HG03045 (cell line): ENCODE data around the gene SH3RF3.

Source experiments
- ATAC-seq: cut with Tn5 transposase; IDR thresholded peaks from one replicate; pipeline ENCODE4 v1.9.1; 2021; ENCODE audit warnings: mild to moderate bottlenecking, moderate library complexity; ENCODE audit not compliant: unreplicated experiment

SH3RF3 gene

DNA sequence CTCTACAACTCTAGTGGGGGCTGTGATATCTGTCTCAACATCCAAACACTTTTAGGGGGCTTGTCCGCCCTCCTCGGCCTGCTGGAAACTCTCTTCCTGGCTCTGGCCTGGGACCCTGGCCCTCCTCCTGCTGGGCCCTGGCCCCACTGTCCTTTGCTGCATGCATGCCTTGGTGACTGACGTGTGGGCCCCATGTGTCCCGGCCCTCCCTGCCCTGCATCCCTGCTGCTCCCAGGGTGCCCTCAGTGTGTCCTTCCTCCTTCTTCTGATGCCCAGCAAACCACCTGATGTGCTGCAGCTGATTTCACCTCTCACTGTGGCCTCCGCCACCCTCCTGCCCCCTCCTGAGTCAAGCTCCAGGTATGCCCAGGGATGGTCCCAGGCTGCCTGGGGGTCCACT lies 383.1 kb downstream of the SH3RF3 start:
- ATAC-seq, result no peak

DNA sequence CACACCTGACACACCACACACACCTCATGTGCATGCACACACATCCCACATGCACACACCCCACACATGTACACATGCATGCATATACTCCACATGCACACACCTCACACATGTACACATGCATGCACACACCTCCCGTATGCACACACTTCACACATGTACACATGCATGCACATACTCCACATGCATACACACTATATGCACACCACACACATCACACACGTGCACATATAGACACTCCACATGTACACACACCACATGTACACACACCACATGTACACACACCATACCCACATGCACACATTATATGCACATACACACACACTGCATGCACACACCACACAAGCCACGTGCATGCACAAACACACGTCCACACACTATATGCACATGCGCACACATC lies 384.2 kb downstream of the SH3RF3 start:
- ATAC-seq, result no peak

DNA sequence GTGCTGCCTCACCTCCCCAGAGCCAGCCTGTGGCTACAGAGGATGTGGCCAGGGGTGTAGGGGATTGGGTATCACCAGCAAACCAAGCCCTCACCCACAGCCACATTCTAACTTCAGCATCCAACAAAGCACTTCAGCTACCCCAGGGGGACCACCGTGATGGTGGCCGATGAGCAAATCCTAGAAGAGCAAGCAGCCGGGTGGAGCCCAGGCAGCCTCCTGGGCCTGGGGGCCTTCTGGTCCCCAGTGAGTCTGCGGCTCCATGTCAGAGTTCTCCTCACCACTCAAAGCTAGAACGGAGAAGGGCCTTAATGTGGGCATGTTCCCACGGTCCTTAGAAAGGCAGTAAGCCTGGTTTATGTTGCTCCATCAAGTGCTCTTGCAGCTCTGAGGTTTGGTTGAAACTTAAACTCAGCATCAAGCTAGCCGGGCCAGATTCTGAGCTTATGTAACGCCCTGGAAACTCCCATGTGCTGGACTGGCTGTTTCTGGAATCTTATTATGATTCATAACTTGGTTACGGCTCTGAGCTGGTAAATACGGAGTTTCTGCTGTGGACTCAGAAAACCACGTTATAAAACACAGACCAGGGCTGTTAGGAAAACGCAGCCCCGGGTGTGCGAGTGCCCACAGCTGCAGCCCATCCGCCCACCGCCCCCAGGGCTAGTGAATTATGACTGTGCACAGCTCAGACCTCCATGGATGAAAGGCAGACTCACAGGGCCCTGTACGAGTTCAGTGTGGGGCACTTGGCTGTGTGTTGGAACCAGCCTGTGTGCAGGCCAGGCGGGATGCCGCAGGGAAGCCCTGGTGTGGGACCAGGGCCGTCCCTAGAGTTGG lies 385.0 kb downstream of the SH3RF3 start:
- ATAC-seq, result peak; percentile 67

DNA sequence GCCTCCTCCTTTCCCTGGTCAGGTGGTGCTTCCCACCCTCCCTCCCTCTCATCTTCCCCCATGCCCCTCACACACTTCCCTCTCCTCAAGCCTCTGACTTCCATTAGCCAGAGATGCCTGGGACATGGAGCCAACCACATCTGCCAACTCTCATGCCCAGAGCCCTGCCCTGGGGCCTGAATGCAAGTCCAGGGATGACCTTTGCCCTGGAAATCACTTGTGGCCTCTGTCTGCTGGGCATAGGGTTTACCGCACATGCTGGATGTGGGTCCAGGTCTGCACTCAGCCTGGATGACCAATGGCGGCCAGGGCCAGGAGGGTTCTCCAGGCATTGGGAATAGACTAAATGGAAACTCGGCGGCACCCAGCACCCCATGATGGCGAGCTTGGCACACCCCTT lies 385.9 kb downstream of the SH3RF3 start:
- ATAC-seq, result no peak

DNA sequence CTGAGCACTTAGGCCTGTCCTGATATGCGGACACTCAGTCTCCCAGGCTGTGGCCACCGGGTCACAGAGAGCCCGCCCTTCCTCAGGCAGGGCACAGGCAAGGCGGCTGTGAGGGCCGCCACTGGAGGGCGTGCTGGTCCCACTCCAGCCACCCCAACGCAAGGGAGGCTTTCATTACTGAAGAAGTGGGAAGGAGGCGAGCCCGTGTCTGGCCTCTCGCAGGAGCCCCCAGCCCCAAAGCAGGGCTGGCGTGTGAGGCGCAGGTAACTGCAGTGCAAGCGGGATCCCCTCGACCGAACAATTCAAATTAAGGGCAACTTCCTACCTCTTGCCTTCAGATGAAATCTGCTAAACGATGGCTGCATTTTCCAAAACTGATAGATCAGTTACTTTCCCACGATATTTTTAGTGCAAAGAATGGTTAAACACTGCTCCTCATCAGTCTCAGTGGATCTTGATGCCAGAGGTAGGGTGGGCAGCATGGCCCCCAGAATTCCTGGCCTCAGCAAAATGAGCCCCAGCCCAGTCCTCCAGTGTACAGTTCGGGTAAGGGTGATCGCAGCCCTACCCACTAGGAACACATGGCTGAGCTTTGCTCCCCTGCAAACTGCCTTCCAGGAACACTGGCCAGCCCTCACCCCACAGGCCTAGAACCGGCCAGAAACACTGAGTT lies 387.6 kb downstream of the SH3RF3 start:
- no peak for ATAC-seq

DNA sequence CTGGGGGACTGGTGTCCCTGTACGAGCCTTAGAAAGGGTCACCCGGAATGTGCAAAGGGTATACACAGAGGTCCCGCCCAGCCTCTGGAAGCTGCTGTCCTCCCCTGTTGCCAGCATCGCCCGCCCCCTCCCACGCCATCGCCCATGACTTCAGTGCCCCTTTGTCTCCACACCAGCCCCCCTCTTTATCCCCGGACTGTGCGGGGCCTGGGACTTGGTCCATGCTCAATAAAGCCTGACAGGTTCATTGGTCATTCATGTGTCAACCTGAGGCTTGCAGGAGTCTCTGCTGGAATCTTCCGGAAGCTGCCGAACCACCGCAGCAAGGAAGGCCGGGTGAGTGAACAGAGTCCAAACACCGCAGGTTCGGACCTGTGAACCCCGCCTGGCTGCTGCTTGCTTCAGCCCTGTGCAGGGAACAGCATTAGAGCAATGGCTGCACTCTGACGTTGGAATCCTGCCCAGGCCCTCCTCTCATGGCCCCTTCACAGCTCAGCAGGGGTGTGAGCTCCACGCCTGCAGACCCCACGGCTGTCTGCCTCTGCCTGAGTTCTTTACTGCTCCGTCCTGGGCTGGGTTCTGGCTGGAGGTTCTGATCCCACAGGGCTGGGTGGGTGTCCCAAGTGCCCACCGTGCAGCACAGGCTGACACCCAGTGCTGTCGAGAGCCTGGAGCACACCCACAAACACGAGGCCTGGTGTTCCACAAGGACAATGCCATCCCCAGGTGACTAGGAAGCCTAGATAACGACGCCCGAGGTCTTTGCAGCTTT lies 388.3 kb downstream of the SH3RF3 start:
- ATAC-seq, result no peak

DNA sequence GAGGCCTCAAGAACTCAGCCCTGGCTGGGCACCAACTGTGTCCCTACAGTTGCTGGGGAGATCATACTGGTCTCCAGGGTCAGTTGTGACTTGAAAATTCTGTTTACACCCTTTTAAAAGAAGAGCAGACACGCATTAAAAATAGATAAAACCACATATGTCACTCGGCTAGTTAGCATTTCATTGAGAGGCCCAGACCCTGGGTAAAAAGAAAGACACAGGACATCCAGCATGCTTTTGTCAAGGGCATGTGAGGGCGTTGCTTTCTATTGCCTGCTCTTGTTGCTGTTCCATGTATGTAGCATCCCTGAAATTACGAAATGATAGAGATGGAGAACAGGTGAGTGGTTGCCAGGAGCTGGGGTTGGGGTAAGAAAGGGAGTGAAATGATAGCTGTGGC lies 390.5 kb downstream of the SH3RF3 start:
- no peak for ATAC-seq

DNA sequence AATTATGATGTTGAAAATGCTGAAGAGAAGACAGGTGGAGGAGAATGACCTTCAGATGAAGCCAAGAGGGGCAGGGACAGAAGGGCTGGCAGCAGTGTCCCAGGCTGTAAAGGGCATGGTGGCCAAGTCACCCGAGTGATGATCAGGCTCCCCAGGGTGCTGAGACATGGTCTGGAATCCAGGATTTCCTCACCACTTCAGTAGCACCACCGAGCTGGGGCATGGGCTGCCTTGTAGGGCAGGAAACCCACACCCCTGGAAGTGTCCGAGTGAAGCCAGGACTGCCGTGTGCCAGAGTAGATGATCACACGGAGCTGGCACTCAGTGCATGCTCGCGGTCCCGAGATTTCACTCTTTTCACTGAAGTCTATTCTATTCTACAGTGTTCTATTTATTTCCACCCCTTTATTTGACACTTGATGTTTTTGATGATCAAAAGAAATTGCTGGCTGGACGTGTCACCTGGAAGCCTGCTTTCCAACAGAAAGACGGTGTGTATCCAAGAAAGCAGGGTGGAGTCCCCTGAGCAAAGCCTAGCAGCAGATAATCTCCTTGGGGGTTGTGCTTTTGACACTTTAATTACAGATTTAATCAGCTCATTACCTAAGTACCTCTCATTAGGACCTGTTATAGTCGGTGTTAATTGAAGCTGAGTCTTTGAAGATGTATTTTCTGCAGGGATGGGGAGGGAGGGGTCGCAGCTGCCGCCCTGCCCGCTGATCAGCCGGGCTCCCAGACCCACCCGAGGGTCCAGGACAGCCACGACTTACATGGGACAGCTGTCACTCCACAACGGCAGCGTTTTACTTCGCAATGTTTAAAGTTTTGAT lies 392.4 kb downstream of the SH3RF3 start:
- no peak for ATAC-seq

DNA sequence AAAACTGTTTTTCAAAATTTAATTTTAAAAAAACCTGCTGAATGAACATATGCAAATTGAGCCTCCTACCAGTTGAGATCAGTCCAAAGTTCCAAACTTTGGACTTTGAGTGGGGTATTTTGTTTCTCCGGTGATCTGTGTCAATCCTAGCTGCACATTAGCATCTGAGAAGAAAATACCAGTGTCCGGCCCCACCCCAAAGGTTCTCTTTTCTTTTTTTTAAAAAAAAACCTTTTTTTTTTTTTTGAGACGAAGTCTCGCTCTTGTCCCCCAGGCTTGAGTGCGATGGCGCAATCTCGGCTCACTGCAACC lies 393.0 kb downstream of the SH3RF3 start:
- ATAC-seq, result no peak

DNA sequence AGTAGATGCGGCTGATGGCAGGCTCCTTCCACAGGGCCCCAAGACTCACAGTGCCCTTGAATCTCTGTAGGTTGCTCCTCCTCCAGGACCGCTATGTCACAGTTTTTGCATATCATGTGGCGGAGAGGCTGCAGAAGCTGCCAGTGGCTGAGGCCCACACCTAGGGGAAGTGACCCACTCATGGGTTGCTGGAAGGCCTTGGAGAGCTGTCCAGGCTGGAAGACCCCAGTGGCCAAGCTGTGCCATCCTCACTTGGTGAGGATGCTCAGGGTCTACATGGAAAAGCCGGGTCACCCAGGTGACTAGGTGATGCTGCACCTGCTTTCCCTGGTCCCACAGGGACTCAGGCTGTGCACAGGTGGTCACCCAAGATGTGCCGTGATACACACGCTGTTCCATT lies 394.1 kb downstream of the SH3RF3 start:
- ATAC-seq, result no peak

DNA sequence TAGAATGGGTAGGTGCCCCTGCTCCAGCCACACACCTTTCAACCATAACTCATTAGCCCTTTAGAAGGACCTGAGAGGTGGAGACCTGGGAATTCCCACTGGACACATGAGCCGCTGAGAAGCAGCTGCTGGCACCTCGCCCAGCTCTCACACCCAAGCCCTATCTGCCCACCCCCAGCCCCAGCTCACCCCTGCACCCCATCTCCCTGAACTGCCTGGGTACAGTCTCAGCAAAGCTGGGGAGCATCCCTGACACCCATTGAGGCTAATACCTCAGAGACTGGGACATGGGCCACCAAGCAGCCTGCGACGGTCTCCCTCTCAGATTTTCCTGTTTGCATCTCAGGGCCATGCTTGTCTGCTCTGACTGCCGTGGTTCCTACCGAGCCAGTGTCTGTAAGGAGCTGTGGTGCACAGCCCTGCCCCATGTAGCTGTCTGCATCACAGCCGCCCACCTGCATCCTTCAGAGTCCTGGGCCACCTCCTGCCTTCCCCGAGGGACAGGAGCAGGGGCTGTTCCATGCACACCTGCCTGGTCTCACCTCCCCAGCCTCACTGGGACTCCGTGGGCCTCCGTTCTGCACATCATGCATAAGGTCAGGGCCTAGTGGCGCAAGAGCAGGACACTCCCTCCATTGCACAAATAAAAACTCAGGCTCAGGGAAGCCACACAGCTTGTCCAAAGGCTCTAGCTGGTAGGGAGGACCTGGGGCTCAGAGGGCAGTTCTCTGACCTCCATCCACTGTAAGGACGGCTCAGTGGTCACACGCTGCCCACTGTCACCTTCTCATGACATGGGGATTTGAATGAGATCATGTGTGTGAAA lies 394.7 kb downstream of the SH3RF3 start:
- no peak for ATAC-seq

DNA sequence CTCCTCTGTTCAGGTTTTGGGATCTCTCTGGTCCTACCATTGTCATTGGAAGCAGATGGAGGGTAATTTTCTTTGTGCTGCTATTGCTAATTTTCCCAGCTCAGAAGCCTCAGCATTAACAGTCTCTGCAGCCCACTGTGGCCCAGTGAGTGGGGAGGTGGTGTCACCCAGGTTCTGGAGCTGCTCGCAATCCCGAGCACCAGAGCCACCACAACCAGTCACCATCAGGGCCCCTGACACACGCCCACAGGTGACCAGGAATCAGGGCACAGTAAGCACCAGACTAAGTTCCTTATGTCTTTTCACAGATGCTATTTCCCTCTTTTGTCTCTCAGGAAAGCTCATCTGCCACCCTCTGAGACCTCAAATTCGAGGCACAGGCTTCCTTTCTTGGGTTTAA lies 396.8 kb downstream of the SH3RF3 start:
- no peak for ATAC-seq

DNA sequence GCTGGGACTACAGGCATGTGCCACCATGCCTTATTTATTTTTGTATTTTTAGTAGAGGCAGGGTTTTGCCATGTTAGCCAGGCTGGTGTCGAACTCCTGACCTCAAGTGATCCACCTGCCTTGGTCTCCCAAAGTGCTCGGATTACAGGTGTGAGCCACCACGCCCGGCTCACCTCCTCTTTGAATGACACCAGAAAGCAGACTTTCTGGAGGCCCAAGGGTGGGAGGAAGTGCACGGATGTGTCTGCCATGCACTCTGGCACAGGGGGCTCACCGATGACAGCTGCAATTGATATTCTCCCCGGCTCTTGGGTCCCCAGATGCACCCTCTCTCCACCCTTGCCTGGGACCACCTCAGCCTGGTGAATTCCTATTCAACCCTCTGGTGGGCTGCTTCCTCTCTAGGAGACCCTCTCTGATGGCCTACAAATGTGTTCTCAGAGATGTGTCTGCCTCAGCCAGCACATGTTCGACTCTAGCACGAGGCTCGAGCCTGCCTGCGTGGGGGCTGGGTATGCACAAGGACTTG lies 397.5 kb downstream of the SH3RF3 start:
- ATAC-seq, result no peak

DNA sequence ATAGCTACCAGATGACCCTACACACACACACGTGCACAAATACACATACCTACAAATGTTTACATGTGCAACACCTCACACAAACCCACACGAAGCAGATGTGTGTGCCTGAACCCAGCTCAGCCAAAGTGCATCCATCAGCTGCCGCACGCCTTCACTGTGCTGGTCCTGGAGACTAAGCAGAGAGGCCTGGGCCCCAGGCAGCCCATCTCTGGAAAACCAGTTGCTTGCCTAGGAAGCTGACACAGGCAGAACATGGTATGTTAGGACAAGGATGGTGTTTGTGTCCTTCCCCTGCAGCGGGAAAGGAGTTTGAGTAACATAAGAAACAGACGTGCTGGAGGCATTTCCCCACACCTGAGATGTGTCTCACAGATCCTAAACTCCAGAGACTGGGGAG lies 398.1 kb downstream of the SH3RF3 start:
- no peak for ATAC-seq

DNA sequence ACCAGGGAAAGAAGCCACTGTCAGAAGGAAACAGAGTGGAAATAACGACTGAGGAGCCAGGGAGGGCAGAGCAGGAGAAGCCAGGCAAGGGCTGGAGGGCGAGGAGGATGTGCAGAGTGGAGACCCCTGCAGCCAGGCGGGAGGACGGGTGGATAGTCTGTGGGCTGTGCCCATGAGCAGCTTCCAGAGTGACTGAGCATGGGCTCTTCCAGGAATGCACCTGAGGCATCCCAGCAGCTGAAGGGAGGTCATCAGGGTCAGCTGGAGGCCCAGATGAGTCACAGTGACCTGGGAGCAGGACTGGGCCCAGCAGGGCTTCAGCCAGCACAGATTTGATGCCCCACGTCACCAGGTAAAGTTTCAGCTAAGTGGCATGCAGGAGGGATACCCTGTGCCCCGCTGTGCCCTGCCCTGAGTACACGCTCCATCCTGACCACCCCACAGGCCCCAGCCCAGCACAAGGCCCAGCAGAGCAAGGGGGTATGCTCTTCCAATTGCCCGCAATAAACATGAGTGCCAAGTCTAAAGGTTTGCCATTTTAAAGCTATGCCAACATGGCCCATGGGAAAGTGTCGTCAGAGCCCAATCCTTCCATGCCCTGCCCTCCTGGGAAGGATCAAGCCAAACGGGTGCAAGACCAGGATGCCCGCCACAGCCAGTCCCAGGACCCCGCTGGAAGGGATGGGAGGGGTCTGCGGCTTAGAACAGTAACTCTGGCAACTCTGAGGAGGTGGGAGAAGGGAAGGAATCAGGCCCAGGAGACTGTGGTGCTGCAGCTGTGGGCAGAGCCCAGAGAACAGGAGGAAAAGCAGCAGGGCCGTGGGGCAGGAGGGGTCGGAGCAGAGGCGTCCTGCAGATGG lies 399.1 kb downstream of the SH3RF3 start:
- no peak for ATAC-seq

DNA sequence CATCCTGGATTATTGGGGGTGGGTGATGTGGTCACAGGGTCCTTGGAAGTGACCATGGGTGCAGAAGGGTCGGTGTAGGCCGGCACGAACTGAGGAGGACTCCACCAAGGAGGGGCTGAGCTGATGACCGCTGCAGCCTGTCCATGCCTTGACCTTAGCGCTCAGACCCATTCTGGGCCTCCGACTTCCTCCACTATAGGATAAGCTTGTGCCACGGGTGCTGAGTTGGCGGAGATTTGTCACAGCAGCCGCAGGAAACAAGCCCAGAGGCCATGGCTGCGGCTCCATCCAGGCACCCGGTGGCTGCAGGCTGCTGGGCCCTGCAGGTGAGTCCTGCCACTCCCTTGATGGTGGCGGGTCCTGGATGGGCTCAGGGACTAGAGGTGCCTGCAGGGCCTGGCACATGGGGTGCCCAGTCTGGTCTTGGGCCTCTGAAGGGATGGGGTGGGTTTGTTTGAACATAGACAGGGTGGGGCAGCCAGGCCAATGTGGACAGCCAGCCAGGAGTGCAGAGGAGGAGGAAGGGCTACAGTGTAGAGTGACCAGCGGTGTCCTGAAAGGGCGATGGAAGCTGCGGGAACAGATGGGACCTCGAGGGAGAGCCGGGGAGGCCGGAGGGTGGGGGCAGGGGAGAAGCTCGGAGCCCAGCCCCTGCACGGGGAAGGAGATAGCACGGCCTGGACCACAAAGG lies 400.0 kb downstream of the SH3RF3 start:
- ATAC-seq, result no peak

DNA sequence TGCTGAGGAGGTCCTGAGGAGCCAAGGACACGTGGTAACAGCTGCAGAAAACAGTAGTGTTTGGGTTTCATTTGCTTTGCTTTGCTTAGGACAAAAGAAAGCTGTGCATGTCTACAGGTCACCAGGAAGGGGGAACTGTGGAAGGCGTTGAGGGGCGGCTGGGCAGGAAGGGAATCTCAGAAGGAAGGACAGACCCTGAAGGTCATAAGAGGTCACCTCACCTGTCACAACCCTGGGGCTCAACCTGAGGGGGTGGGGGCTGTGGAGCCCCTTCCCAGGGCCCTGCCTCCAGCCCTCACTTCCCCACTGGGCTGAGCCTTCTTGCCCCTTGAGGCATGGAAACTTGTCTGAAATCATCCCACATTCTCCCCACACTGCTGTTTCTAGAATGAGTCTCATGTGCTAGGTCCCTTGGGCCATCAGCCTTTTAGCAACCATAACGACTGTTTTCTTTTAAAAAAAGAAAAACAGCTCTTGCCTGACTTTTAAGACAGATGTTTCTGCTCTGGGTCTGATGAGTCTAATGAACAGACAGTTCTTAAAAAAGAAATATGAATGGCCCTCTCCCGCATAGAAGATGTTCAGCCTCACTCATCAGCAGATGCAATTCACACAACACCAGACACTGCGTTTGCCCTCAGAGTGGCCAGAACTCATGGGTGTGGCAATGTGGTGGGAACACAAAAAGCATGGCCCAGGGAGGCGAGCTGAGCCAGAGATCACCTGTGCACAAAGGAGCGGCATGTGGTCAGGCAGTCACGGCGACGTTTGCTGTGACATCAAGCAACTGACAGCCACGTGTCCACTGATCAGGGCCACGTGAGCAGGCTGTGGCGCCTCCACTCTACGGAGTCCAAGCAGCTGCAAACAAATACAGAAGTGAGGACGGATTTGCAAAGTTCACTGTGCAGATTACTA lies 400.8 kb downstream of the SH3RF3 start:
- no peak for ATAC-seq
